GM21423 (cell line): ENCODE results near the gene MIOX.
"Not testable (repeated sequence)": the region's sequence is repeated elsewhere in the genome, so short reads cannot be mapped to it uniquely, and the experiment has no call there.

Experiments
- ATAC-seq: cut with Tn5 transposase; IDR thresholded peaks from one replicate; pipeline ENCODE4 v1.9.1; 2021; ENCODE audit warnings: mild to moderate bottlenecking, moderate library complexity; ENCODE audit not compliant: unreplicated experiment

The MIOX gene

DNA sequence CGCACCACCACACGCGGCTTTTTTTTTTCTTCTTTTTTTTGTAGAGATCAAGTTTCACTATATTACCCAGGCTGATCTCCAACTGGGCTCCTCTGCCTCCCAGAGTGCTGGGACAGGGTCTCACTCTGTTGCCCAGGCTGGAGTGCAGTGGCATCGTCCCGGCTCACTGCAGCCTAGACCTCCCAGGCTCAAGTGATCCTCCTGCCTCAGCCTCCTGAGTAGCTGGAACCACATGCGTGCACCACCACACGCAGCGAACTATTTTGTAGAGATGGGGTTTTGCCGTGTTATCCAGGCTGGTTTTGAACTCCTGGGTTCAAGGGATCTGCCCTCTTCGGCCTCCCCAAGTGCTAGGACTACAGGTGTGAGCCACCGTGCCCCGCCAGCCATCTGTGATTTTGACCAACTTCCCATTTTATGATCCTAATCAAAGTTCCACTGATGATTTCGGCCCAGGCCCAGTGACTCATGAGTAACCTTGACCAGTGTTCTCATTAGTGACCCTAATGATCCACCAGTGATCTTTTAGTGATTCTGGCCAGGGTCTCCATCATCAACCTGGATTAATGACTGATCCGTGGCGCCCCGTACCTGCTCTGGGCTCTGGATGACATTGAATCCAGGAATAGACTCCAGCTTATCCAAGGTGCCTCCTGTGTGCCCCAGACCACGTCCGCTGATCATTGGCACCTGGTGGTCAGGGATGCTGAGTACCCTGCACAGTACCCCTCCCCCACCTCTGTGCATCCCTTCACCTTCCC, 41.4 kb downstream of the MIOX start:
- ATAC-seq, result no peak

DNA sequence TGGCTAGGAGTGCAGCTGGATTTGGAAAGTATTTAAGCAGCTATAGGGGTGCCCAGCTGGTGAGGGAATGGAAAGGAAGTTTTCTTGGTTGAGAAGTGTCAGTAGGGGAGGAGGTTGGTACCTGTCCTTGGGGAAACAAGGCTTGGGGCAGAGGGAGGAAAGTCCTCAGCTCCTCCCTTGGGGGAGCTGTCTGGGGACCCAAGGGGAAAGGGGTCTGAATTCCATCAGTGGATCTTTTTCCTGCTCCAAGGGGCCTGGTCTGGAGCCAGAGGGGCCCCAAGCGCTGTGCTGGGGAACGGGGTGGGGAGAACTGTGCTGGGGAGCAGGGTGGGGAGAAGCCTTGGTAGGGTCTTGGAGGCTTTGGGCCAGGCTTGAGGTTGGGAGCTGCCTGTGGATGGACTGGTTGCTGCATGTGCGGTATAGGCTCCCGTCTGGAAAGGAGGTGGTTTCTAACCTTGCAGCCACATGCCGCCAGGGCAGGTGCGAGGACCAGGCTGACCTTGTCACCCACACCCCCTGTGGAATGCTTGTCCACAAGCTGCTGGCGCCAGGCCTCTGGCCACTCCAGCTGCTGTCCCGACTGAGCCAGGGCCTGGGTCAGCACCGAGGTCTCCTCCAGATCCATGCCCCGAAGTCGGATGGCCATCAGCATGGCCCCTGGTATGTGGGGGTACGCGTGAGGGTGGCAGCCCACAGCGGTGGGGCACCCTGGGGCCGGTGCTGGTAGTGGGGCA, 42.2 kb downstream of the MIOX start:
- ATAC-seq, result no peak

DNA sequence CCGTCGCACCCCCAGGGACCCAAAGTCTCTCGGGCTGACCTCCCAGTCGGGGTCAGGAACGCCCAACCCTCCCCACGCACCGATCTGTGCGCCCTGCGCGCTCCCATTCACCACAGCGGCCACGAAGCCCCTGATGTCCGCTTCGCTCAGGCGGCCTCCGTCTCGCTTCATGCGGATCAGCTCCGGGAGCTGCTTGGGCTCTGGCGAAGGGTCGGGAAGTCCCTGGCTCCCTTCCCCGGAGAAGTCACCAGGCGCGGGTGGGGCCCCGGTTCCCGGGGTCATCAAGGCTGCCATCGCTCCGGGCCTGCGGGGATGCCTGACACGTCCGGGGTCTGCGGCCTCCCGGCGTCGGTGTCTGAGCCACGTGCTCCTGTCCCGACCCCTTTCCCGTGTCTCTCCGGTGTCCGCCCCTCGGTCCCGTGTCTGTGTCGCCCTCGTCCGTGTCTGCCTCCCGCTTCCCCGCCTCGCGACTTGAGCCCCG, 42.8 kb downstream of the MIOX start:
- no peak for ATAC-seq

DNA sequence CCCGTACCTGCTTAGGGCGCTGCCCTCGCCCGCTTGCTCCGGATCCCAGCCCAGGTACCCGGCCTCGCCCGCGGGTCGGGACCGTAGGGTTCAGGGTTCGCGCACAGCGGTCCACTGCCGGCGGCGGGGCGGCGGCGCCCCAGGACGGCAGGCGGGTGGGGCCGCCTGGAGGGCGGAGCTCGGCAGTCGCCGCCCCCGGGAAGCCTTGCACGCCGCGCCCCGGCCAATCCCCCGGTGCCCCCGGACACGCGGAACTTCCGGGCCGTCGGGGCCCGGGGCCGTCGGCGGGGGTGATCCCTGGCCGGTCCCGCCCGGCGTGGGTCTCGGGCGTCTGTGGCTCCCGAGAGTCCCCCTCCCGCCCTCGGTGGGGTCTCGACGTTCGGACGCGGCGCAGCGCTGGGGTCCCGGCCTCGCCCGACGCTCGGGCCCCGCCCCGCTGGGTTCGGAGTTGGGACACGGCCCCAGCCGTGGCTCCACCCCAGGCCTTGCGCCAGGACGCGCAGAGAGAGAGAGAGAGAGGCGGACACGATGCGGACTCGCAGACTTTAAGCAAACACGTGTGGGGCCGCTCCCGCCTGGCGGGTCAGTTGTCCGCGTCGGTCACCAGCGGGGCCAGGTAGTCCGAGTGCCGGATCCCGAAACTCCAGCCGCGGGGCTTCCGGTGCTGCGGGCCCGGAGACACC, 43.4 kb downstream of the MIOX start, which contains the start of gene TYMP:
TSS of gene TYMP (minus strand) at position 116 of the 683 bp plus-strand sequence. CDS start 303 bp downstream, outside the sequence.
- ATAC-seq, result no peak

DNA sequence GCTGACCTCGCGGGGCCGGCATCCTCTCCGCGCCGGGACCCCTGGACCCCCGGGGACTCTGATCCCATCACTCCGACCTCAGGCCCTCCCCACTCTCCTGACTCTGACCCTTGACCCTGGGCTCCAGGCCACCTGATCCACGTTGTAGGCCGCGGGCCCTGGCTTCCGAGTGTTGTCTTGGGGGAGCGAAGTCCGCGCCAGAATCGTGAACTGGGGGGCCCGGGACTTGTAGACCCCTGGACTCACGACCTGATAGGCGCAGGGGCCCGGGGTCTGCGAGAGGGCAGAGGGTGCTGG, 43.9 kb downstream of the MIOX start:
- no peak for ATAC-seq

DNA sequence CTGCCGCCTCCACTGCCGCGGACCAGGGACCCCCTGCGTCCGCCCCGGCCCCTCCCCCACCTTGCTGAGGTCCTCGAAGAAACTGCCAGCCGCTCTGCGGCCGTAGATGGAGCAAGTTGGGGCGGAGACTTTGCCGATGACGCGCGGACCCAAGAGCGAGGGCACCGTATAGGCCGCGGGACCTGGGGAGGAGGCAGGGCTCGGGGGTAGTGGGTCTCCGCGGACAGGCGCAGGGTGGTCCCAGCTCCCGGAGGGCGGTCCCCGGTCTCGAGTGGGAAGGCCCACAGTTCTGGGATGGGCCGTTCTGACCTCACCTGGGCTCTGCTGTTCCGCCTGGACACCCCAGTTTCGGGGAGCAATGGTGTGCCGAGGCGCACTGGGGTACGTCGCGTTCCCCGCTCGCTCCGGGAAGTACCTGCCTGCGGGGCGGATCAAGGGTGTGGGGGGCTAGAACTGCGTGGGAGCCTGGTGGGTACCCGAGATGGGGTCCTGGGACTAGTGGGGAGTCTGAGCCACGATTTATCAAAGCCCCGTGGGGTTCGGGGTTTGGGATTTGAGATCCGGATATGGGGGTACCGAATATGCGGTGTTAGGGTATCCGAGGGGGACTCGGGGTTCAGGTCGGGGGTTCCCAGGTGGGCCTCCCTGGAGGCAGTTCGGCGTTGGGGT, 44.4 kb downstream of the MIOX start:
- ATAC-seq, result peak; percentile 25

DNA sequence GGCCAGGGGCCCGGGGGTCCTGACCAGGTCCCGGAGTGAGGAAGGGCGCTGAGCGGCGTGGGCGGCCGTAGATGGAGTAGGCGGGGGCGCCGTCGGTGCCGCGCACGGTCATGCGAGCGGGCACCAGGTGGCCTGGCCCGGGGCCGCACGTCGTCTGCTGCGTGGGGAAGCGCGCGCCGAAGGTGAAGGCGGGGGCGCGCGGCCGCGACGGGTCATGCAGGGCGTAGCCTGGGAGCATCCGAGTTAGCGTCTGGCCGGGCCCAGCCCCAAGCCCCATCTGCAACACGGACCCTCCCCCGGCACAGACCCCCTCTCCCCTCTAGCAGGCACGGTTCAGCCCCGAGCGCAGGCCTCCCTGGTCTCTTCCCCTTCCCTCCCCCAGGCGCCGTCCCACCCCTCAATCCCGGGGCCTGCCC, 44.9 kb downstream of the MIOX start:
- ATAC-seq, result no peak

DNA sequence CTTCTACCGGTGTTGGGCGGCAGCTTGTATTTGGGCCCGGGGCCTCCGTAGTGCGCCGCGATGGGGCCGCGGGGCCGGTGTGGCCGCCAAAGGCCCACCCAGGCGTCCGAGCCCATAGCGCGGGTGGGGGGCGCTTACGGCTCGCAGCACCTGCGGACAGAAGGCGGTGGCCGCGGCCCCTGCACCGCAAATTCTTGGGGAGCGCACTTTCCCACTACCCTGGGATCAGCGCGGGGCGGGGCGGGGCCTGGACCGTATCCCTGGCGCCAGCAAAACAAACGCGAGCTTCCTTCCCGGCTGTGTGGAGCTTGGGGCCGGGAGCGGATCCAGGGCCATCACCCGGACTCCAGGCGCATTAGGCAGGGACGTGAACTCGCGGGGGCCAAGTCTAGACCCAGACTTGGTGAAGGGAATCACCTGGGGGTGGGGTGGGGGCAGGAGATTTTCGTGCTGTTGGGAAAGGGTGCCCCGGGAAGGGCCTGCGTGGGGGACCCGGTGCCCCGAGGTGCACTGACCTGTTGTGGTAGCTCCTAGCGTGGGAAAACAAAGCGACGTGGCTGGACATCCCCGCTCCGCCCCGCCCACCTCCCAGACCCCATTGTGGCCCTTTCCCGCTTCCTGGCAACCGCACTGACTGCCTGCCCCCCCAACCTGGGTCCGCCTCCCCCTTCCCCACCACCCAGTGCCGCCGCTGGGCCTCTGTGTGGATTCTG, 45.5 kb downstream of the MIOX start:
- no peak for ATAC-seq

DNA sequence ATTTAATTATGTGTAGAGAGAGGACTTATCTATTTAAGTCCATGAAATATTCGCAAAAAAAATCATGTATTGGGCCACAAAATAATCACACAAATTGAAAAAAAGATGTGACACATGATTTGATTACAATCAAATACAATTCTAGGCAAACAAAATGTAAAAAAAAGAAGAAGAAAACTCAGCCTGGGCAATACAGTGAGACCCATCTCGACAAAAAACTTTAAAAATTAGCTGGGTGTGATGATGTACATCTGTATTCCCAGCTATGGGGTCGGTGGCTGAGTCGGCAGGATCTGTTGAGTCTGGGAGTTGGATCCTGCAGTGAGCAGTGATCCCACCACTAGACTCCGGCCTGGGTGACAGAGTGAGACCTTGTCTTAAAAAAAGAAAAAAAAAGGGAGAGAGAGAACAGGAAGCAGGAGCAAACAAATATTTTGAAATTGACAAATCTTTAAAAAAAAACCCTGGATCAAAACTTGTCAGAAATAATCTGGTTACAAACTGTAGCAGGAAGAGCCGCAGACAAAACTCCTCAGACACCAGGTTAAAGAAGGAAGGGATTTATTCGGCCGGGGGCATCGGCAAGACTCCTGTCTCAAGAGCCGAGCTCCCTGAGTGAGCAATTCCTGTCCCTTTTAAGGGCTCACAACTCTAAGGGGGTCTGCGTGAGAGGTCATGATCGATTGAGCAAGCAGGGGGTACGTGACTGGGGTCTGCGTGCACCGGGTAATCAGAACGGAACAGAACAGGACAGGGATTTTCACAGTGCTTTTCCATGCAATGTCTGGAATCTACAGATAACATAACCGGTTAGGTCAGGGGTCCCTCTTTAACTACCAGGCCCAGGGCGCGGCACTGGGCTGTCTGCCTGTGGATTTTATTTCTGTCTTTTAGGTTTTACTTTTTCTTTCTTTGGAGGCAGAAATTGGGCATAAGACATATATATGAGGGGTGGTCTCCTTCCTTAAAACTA, 46.5 kb downstream of the MIOX start:
- no peak for ATAC-seq

DNA sequence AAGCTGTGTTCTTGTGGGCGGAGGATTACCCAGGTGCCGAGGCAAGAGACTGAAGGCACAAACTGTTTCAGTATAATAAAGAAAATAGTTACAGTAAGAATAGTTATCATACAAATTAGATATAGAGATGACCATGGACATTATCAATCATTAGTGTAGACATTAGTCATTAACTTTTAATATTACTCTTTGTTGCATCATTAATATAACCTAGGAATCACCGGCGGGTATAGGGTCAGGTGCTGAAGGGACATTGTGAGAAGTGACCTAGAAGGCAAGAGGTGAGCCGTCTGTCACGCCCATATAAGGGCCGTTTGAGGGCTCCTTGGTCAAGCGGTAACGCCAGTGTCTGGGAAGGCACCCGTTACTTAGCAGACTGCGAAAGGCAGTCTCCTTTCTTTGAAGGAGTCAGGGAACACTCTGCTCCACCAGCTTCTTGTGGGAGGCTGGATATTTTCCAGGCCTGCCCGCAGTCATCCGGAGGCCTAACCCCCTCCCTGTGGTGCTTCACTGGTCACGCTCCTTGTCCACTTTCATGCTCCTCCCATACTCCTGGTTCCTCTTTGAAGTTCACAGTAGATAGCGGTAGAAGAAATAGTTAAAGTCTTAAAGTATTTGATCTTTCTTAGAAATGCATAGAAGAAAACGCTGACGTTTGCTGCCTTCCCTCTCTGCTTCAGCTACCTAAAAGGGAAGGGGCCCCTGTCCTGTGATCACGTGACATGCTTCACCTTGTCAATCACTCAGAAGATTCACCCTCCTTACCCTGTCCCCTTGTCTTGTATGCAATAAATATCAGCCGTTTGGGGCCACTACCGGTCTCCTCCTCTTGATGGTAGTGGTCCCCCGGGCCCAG, 47.4 kb downstream of the MIOX start:
- ATAC-seq, result not testable (repeated sequence)

DNA sequence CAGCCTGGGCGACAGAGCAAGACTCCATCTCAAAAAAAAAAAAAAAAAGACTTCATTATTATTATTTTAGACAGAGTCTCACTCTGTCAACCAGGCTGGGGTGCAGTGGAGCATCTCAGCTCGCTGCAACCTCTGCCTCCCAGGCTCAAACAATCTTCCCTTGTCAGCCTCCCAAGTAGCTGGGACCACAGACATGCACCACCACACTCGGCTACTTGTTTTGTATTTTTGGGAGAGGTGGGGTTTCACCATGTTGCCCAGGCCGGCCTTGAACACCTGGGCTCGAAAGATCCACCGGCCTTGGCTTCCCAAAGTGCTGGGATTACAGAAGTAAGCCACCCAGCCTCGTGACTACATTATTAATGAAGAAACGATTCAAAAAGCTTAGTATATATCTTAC, 48.5 kb downstream of the MIOX start:
- ATAC-seq, result no peak

DNA sequence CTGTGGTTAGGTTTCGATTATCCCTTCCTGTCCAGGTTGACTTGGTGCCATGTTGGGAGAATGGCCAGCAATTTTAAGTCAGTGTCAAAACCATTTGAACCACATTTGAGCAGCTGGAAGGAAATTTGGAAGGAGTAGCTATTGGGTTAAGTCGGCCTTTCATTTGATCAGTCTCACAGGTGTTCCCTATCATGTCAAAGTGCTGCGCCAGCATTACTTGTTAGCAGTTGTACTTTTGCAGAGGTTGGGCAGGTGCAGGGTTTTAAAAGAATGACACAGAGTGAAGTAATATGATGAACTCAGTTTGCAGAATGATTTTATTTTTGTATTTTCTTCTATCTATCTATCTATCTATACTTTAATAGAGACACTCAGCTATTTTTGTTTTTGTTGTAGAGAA, 49.6 kb downstream of the MIOX start:
- ATAC-seq, result no peak

DNA sequence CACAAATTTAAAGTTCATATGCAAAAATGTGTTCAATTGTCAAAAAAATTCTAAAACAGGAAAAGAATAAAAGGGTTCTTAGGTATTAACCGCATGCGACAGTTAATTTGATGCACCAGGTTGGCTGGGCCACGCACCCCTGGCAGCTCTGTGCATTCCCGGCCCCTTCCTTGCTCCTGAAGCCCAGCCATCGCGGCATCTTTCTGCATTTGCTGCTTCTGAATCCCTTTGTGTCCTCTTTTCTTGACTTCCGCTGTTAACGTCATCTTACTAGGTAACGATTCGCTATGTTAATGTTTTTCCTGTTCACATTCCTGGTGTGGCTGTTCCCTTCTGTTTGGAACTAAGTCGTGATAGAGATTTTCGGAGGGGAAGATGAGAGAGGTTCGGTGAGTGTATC, 51.1 kb downstream of the MIOX start:
- no peak for ATAC-seq
